ENCODE results near the gene MPP4.
A peak's percentile ranks its signal among the peaks of the same experiment; 100 is the strongest.
"Not testable (repeated sequence)": the region's sequence is repeated elsewhere in the genome, so short reads cannot be mapped to it uniquely, and the experiment has no call there.

MPP4 gene

DNA sequence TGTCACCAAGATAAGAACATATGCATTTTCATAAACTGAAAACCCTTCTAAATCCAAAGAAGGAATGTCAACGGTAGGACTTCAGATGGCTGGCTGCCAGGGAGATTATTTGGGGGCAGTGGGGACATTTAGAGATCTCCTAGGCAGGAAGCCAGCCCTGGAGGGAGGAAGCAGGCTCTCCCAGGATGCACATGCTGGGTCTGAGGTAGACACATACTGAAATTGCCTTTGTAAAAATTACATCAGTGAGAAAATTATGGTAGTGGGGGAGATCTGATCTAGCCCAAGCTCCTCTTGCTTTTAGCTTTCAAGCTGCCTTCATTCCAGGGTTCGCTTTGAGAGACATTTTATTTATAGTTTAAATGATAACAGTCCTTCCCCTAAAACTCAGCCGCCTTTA, 24.1 kb downstream of the MPP4 start:
- DNase-seq, result no peak

DNA sequence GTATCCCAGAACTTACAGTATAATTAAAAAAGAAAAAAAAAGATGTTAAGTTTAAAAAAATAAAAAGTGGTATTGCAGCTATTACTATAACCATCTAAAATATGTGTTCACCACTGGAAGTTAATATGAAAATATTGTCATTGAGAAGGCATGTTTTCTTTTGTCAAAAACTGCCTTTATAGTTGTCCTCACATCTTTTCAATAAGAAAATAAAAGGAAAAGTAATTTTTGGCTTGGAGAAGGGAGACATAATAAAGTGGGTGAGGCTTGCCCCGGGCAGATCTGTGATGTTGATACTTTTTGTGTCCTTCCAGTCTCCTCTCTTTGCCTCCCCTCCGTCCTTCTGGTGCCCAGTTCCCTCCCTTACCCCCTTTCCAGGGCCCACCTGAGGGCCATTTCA, 24.9 kb downstream of the MPP4 start:
- DNase-seq, result no peak

DNA sequence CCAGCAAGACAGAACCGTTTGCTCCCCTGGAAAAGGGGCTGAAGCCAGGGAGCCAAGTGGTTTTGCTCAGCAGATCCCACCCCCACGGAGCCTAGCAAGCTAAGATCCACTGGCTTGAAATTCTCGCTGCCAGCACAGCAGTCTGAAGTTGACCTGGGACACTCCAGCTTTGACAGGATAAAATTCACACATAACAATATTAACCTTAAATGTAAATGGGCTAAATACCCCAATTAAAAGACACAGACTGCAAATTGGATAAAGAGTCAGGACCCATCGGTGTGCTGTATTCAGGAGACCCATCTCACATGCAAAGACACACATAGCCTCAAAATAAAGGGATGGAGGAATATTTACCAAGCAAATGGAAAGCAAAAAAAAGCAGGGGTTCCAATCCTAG, 27.2 kb downstream of the MPP4 start:
- DNase-seq, result not testable (repeated sequence)

DNA sequence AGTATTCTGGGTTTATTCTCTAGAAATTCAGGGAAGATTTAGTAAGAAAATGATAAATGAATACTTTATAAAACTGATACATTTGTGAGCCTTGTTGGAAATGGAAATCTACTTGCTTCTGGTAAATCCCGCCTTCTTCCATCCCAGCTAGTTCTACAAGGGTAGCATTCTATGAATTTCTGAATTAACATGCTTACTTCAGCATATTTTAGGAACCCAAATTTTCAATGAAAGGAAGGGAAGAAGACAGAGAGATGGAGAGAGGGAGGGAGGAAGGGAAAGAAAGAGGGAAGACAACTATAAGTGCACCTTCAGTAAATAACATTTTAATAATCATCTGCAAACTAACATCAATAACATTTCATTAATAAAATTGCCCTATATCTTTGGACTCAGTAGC, 28.6 kb downstream of the MPP4 start:
- no peak for DNase-seq

DNA sequence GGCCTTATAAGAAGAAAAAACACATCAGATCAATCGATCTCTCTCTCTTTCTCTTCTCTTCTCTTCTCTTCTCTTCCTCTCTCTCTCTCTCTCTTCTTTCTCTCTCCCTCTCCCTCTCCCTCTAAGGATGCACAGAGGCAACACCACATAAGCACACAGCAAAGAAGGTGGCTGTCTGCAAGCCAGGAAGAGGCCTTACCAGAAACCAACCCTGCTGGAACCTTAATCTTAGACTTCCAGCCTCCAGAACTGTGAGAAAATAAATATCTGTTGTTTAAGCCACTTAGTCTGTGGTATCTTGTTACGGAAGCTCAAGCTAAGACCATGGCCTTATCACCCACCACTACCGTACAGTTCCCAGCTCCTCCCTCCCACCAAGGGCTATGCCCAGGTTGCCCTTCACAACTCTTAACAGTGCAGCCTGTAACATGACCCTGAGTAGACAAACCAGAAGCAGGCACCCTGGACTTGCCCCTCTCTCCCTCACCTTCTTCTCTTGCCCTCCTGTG, 30.0 kb downstream of the MPP4 start:
- no peak for DNase-seq

DNA sequence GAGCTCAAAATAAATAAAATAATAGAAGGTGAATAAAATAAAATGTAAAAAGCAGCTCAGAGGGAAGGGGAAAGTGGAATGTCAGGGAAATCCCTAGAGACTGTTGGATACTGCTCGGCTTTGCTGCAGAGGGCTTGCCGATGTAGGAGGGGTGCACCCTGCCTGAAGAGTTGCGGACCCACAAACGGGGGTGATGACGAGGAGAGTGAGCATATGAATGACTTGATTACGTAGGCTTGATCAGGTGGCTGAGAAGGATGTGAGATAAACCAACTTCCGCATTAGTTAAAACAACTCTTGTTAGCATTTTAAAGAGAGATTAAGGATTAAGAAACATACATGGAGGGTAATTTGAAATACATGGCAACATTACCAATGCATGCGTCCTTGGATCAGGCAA, 34.1 kb downstream of the MPP4 start:
- DNase-seq, result no peak

DNA sequence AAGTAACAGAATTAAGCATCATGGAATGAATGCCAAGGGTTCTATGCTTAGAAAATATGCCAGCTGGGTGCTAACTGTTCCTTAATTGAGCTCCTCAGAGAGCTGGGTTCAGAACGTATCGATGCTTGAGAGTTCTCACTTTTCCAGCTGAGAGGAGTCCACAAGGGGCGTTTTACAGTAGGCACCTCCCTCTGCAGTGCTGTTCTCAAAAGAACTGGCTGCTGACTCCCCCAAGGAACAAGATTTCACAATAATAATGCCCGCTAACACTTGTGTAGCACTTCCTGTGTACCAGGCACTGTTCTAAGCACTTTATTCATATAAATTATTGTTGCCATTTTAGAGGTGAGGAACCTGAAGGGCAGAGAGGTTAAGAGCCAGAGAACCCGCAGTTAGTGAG, 37.1 kb downstream of the MPP4 start:
- DNase-seq, result no peak

DNA sequence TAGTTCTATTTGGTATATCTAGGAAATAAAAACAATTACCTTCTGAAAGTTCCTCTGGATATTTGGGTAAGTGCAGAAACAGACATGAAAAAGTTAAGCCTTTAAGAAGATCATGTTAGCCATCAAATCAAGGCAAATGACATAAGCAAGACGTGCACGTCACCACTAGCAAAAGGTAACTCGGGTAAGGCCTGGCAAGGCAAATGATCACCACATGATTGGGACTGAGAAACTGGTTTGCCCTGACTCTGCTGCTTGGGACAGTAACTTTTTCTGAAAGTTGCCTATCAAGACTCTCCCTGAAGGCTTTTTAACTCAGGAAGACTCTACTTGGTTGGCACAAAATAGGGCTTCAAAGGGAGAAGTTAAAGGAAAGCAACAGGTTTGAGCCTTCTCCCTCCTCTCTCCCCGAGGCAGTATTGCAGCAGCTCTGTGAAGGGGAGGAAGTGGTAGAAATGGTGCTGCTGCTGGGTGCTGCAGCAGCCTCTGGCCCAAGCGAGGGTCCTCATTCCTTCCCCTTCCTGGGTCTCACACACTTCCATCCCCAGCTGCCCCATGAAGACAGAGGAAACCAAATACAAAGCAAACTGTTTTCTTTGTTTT, 38.0 kb downstream of the MPP4 start:
- no peak for DNase-seq

DNA sequence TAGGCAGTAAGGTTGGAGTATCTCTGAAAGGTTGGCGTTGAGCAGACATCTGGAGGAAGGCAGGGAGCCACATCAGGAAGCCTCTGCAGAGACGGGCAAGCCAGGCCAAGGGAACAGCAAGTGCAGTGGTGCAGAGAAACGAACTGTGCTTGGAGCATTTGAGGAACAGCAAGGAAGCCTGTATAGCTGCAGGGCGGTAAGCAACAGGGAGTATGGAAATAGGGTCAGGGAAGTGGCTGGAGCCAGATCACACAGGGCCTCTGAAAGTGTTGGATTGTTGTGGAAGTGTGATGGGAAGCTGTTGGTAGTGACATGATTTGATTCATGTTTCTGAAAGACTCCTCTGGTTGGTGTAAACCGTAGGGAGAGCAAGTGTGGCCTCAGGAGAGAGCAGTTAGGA, 41.7 kb downstream of the MPP4 start:
- DNase-seq, result no peak

DNA sequence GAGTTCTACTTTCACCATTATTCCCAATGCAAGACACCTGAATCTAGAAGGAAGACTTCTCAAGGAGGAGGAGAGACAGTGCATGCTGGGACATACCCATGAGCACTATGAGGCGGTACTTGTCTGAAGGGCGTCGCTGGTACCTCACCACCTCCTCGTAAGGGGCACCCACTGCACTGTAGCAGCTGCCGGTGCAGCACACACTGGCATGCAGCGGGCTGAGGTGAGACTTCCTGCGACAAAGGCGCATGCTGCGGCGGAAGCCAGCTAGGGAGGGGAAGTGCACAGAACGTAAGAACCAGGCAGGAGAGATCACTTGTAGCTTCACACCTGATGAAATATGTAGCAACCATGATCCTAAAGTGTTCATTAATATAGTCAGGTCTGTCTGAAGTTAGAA, 42.3 kb downstream of the MPP4 start:
- no peak for DNase-seq

DNA sequence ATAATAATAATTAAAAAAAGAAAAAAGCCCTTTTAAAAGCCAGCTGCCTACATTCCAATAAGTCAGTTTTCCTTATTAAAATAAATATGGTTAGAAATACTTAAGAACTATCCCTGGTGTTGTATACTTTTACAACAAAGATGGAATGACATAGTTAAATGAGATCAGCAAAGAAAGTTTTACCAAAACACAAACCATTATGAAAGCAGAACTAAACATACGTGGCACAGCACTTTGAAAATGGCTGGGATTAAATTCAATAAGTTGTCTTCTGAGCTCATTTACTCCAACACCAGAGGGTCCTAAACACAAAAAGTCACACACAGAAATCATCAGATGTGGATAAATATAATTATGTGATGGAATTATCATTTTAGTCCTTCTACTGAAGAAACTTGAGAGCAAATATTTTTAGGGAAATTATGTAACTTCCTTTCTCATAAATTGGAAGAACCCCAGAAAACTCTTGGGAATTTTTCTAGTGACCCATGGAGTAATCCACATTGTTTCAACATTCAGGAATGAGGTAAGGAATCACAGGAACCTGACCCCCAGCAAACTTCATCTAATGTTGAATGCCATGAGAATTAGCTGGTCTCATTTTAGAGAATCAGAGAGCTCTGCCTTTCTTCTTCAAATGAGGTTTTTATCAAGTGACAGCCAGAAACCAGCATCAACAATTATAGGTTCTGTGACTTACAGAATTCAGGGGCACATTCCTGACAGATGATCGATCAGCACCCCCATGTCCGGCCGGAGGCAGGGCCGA, 43.6 kb downstream of the MPP4 start:
- no peak for DNase-seq

DNA sequence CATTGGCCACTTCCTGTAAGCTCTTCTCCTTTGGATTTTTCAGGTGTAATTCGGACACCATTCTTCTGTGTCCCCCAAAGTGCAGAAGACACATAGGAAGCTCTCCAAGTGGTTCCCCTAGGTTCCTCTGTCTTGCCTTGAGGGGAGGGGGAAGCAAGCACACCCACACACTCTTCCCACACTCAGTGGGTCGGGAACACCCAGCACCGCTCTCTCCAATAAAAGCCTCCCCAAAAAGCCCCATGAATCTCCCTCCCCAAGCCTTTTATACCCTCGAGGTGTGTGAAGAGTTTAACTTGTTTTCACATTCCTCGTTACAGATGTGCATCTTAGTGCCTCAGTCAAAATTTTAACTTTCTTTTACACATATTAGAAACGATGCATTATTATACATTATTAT, 45.2 kb downstream of the MPP4 start:
- no peak for DNase-seq

DNA sequence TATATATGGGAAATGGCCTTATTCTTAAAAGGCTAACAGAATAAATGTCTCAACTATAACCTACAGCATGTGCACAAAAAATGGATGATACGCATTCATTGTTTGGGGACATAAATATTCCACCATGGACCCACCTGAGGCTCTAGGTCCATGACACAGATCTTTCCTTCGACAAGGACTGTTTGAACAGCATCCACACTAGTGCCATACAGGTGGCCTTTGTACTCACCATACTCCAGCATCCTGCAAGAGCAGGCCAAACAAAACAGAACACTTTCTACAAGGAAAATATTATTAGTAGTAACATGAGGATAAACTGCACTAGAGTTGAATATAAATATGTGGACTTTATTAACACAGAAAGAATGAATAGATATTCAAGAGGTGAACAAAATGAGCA, 49.0 kb downstream of the MPP4 start:
- no peak for DNase-seq

DNA sequence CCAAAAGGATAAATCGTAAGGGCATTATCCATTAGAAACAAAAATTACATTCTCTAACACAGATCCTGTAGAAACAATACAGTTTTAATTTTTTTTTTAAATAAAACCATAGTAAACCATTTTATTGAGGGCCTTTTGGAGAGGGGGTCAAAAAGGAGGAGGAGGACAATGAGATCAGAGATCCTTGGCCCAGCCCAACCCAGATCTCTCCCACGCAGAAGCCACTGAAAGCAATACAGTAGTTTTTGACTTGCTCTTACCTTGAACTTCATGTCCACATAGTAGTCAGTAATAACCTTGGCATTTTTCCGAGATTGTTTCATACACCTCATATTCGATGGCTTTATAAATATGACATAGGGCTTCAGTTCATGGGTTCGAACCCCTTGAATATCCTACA, 51.0 kb downstream of the MPP4 start:
- no peak for DNase-seq

DNA sequence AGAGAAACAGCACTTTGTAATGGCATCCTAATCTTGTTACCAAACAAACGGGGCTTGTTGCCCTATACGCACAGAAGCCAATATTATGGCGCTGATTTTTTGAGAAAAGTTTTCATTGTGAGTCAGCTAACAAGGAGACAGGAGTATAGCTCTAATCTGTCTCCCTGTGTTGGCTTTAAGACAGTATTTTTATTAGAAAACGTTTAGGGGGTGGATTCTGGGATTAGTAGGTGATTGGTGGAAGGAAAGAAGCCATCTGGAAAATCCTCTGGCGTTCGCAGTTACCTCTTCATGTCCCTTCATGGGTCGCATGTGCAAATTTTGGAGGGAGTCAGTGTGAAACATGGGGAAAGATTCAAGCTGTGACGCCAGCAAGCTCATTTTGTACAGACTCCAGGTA, 54.4 kb downstream of the MPP4 start:
- peak in 3 of 56 donors; percentile 3 to 26 (median 13) for DNase-seq

DNA sequence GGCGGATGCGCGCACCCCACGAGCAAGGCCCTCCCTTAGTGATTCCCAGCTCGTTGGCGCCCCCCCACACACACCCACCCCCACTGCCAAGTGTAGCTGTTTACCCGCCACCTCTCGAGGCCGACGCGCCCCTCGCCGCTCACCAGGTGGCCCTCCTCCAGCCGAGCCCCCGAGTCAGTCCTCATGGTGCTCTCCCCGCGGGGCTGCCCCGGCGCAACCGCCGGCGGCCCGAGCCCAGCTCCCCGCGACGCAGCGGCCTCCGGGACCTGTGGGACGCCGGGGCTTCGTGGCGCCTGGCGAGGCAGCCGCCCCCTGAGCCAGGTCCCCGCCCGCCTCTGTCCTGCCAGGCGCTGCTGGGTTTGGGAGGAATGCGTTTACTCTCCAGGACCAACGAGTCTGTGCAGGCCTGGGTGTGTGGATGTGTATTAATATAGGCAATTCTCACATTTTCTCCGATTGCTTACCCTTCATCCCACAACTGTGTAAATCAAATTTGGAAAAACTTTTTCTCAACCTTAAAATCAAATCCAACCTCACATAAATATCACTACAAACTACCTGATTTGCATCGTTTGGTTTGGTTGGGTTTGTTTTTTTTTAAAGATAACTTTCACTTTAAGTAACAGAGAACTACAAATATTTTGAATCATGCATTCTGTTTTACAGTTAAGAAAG, 55.1 kb downstream of the MPP4 start, which contains the start of gene TMEM237:
Gene TMEM237, minus strand, starts transcription at position 288 of the 675 bp plus-strand sequence. Its CDS starts 103 bp downstream, at position 185.
- peak in 23 of 56 donors; percentile 32 to 78 (median 50) for DNase-seq

DNA sequence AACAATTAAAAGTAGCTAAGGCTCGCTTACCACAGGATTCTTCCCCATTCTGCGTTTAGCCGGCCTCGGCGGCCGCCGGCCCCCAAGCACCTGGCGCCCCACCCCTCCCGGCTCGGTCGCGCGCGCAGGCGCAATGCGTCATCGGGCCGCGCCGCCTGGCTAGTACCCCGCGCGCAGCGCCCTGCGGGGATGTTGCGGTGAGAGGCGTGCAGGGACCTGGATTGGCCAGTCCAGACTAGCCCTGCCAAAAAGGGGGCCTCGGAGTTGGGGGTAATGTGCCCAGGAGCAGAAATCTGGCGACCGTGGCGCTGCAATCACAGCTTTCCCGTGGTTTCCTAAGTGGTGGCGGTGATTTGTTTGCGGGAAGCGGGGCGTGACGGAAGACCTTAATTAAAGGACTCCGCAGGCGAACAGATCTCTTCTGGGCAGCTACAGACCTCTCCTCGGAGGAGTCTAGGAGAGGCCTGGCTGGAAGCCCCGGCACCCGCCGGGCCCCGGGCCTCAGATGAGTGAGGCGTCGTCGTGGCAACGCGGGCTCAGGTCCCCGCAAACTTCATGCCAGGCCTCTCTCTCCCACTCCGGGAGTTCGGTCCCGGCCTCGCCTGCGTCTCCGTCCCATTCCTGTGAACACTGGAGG, 55.7 kb downstream of the MPP4 start:
- DNase-seq, result peak; percentile 22 to 87 (median 68)

DNA sequence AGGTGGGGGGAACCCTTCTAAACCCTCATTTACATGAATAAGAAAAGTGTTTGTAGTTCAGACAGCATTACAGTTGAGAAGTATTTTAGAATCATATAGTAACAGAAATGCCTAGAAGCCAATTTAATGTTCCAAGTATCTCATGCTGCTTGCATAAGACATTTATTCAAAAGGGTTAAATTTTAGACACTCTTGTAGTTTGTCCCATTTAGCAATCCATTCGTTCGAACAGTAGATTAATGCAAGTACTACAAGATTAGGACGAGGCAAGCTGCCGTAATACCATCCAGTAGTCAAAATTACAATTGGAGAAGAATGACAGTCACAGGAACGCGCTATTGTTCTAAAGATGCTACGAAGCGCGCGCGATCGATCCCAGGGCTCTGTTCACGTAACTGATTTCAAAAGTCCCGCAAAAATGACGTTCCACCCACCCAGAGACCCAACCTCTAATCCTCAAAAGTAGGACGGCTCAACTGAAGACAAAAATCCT, 56.3 kb downstream of the MPP4 start:
- peak in 5 of 56 donors; percentile 27 to 72 (median 42) for DNase-seq

DNA sequence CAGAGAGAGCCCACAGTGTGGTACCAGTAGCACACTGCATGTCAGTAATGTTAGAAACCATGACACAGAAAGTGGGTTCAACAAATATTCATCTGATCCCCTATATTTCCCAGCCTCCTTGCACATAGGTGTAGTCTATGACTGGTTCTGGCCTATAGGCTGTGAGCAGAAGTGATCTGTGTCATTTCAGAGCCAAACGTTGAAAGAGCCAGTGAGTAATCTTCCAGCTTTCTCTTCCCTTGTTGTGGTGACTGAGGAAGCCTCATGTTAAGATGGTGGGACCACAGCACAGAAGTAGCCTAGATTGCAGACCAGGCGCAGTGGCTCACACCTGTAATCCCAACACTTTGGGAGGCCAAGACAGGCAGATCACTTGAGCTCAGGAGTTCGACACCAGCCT, 59.2 kb downstream of the MPP4 start:
- DNase-seq, result no peak

DNA sequence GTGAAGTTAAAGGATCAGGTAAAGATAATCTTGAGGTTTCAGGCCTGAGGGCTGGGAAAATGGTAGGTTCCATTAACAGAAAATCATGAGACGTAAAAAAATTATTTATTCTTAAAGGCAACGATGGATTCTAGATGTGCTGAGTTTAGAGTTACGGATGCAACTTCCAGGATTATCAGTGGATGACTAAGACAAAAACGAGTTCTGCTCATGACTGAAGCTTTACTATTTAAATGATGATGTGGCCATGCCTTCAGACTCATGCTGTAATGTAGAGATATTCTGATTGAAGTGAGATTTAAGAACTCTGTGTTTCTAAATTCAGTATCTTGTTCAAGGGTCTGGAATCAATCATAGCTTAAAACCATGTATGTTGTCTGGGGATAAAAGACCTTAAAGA, 60.1 kb downstream of the MPP4 start:
- DNase-seq, result no peak

DNA sequence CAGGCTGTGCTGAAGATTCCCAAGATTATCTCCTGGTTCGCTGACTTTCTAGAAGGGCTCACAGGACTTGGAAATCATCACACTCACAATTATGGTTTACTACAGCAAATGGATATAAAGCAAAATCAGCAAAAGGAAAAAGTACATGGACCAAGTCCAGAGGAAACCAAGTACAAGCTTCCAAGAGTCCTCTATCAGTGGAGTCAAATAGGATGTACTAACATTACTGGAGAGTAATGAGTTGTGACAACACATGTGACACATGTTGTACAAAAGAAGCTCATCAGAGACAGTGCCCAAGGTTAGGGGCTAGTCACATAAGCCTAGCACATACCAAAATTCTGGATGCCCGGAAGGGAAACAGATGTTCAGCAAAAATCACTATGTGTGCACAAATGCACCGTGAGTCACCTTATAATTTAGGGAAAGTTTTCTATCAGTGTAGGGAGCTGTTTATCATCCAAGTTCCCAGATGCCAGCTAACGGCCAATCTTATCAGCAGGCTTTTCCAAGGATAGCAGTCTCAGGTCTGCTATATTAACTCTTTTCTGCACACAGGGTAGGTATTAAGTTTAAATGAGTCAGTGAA, 64.7 kb downstream of the MPP4 start:
- no peak for DNase-seq
